Transverse colon (tissue), 3 donors: ENCODE results near the gene ATAD1.

Experiments
- POLR2A ChIP-seq: fragments of 450-650 bp; IDR thresholded peaks from one replicate; pipeline ENCODE4 v1.6.1; 2016; ENCODE audit warnings: antibody characterized with exemption, mild to moderate bottlenecking, moderate library complexity
- TF ChIP-seq, protein P1 (sequence below), 5 experiments: fragments of 200-600 bp in 3 of 5; fragments of 450-650 bp in 2 of 5; sonication (generic) in 3 of 5; IDR thresholded peaks; 1 replicate in 2 of 5; 2 replicates in 3 of 5; pipeline ENCODE4 v1.5.1; 2016 to 2017; ENCODE audit warnings: antibody characterized with exemption in 5 of 5, inconsistent platforms in 3 of 5, mild to moderate bottlenecking in 2 of 5, moderate library complexity in 1 of 5

DNA sequence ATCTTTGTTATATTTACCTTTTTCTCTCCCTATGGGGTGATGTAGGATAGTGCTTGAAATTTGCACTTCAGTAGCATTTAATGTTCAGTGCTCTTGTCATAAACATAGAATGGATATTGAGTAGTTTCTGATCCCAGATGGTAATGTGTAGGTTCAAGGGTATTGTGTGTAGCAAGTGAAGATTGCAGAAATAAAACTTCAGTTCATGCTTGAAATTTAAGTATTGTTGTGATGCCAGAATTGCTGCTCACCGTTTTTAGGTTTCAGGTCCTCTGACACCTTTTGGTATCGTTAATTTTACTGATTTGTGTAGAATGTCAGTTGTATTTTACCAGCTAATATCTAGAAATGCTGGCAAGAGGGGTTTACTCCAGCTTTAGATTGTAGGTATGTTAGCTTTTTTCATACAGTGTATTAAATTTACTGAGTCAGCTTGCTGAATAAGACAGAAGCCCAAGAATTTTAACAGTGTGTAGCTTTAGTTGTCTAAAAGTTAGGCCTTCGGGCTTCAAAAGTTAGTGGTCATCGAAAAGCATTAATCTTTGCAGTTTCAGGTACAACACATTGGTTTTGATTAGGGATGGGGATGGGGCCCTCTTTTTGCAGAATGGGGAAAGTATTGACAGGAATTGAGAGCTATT, 47.3 kb upstream of the ATAD1 start:
- TF ChIP-seq, protein P1, sequence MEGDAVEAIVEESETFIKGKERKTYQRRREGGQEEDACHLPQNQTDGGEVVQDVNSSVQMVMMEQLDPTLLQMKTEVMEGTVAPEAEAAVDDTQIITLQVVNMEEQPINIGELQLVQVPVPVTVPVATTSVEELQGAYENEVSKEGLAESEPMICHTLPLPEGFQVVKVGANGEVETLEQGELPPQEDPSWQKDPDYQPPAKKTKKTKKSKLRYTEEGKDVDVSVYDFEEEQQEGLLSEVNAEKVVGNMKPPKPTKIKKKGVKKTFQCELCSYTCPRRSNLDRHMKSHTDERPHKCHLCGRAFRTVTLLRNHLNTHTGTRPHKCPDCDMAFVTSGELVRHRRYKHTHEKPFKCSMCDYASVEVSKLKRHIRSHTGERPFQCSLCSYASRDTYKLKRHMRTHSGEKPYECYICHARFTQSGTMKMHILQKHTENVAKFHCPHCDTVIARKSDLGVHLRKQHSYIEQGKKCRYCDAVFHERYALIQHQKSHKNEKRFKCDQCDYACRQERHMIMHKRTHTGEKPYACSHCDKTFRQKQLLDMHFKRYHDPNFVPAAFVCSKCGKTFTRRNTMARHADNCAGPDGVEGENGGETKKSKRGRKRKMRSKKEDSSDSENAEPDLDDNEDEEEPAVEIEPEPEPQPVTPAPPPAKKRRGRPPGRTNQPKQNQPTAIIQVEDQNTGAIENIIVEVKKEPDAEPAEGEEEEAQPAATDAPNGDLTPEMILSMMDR (IDR thresholded peaks at IDR 0.05) = no peak
- no peak for TF ChIP-seq POLR2A
